Fibroblast of villous mesenchyme (primary cell): ENCODE results near the gene VEGFA. TPM values are rescaled to one million over a fixed set of nuclear protein-coding genes. Genes with fewer than 3 reads are reported as not detected.
A peak's percentile ranks its signal among the peaks of the same experiment; 100 is the strongest.
"Not testable (repeated sequence)": the region's sequence is repeated elsewhere in the genome, so short reads cannot be mapped to it uniquely, and the experiment has no call there.

Experiments
- DNase-seq: peaks from one replicate; pipeline ENCODE4 v3.0.0-alpha.2; 2010; ENCODE audit warnings: low read depth
- H3K4me3 ChIP-seq: 2 replicates; pipeline ENCODE4 v1.5.1; 2011; ENCODE audit warnings: low read depth, mild to moderate bottlenecking, low read length
- total RNA-seq: library from RNA; depleted of rRNA; stranded (reverse); fragments of >200 nt; gene quantifications from 2 replicates; pipeline ENCODE4 v1.2.3, GENCODE V29; 2012
- TF ChIP-seq, protein P1 (sequence below): IDR thresholded peaks from 2 replicates; pipeline ENCODE4 v1.5.1; 2012; ENCODE audit warnings: low read depth, mild to moderate bottlenecking, low read length; ENCODE audit not compliant: insufficient read depth

The VEGFA gene
- total RNA-seq, 1 donor: 84.2 TPM

DNA sequence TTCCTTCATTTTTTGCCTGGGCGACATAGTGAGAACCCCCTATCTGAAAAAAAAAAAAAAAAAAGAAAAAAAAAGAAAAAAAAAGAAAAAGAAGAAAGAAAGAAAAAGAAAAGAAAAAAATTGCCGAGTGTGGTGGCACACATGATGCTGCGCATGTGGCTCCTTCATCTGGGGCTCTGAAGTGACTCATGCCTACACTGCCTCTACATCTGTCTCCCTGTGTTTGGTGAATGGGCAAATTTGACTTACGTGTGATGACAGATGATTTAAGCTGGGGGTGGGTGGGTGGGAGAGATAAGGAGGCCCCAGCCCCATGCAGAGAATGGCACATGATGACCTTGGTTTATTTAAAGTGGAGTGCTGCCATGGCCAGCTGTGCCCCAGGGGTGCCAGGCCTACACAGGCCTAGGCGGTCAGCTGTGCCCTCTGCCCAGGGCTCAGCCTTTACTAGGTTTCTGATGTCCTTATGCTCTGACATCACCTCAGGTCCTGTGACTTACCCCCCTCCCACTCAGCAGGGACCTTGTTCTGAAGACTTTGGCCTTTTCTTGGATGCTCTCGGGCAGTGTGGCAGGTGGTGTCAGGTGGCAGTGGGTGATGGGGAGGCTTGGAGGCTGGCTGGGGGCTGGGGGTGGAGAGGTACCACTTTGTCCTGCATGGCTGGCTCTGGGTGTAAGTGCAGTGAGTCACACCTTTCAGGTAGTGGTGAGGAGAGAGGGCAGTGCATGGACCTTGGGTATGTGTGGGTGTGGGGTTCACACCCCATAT lies 41.1 kb downstream of the VEGFA start:
- H3K4me3 ChIP-seq: no peak overlapping the region
- no peak for DNase-seq
- TF ChIP-seq, protein P1, sequence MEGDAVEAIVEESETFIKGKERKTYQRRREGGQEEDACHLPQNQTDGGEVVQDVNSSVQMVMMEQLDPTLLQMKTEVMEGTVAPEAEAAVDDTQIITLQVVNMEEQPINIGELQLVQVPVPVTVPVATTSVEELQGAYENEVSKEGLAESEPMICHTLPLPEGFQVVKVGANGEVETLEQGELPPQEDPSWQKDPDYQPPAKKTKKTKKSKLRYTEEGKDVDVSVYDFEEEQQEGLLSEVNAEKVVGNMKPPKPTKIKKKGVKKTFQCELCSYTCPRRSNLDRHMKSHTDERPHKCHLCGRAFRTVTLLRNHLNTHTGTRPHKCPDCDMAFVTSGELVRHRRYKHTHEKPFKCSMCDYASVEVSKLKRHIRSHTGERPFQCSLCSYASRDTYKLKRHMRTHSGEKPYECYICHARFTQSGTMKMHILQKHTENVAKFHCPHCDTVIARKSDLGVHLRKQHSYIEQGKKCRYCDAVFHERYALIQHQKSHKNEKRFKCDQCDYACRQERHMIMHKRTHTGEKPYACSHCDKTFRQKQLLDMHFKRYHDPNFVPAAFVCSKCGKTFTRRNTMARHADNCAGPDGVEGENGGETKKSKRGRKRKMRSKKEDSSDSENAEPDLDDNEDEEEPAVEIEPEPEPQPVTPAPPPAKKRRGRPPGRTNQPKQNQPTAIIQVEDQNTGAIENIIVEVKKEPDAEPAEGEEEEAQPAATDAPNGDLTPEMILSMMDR: no peak

DNA sequence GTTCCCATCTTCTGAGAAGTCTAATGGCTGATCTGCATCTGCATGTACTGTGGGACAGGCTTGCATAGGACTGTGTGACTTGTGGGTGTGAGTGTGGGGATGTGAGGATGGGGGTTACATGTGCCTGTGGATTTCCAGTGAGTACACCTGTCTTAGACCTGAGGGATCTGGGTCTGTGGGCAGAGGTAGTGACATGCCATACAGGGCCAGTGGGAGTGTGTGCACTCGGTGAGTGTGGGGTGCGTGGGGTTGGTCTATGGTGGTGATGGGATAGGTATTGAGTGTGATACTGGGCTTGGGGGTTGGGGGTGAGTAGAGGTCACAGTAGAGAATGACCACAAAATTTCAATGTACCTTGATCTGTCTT lies 41.7 kb downstream of the VEGFA start:
- DNase-seq: no peak
- TF ChIP-seq, protein P1: no peak

DNA sequence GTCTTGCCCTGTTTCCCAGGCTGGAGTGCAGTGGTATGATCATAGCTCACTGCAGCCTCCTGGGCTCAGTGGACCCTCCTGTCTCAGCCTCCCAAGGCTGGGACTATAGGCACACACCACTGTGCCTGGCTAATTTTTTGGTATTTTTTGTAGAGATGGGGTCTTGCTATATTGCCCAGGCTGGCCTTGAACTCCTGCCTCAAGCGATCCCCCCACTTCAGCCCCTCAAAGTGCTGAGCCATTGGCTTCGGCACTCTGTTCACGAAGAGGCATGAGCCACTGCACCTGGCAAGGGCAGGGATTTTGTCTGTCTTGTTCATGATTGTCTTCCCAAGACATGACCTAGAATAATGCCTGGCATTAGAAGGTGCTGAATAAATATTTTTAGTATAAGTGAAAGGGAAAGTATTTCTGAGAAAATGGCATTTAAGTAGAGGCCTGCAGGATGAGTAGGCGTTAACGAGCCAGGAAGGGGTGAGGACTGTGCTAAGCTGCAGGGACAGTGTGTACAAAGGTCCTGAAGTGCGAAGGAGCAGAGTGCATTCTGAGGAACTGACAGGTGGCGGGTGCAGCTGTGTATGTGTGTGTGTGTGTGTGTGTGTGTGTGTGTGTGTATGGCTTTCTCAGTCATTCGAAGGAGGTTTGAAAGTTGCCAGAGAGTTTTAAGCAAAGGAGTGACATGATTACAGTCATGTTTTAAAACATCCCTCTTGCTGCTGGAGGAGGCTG lies 43.0 kb downstream of the VEGFA start:
- H3K4me3 ChIP-seq: no peak overlapping the region
- DNase-seq: no peak
- TF ChIP-seq, protein P1: no peak

More for the DNA sequence above, 41.7 kb downstream of the VEGFA start:
- no peak overlapping the region for H3K4me3 ChIP-seq

DNA sequence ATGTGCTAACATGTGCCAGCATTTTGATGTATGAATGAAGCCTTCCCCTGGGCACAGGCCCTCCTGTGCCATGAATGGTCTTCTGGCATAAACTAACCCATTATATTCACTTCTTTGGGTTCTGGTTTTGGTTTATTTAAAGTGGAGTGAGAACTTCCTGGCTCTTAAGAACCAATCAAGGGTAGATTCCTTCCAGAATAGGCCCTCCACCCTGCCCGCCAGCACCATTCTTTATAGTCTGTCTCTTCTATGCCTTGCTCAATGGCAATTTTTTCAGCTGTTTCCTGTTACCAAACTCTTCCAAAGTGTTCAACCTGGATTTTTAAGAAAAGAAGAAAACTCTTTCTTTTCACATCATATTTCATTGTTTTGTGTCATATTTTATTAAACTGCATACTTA lies 44.1 kb downstream of the VEGFA start:
- TF ChIP-seq, protein P1: no peak
- no peak for DNase-seq
- H3K4me3 ChIP-seq: no peak overlapping the region

DNA sequence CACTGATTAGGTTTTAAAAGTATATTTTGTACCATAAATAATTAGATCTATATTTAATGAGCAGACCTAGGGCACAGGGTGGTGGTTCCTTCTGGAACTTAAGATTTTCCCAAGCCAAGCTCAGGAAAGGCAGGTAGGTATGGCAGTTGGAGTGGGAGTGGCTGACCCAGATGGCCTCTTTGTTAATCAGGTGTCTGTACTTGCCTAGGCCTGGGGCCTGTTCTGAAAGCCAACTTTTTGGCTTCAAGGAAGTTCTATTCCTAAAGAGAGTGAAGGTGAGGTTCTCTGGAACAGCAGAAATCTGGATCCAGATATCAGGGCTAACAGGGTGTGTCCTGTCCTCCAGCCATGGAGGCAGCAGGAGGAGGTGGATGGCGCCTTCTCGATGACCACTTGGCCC lies 44.9 kb downstream of the VEGFA start:
- DNase-seq: no peak
- TF ChIP-seq, protein P1: no peak
- H3K4me3 ChIP-seq: no peak overlapping the region

DNA sequence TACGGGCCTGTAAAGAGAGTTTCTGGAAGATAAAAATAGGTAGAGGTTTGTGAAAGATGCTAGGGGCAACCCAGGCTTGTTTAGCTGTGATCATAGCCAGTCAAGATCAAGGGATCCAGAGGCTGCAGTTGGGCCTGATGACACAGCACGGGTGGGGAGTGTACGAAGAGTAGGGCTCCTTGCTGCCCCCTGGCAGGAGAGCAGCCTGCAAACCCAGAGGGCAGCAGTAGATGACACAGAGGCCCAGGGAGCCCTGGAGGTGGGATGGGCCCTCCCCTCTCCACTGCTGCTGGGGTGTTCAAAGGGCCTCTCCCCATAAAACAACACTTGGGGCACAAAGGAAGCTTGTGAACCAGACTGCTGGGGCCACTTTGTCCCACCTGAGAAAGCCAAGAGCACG lies 47.2 kb downstream of the VEGFA start:
- no peak overlapping the region for H3K4me3 ChIP-seq
- peak; percentile 56 for DNase-seq
- TF ChIP-seq, protein P1: peak; percentile 60

DNA sequence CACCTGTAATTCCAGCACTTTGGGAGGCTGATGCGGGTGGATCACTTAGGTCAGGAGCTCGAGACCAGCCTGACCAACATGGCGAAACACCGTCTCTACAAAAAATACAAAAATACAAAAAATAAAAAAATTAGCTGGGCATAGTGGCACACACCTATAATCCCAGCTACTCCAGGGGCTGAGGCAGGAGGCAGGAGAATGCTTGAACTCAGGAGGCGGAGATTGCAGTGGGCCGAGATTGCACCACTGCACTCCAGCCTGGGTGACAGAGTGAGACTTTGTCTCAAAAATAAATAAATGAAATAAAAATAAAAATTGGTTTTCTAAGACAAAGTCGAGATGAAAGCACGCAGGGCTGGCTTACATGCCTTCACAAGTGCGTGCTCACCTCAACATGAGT lies 49.0 kb downstream of the VEGFA start:
- H3K4me3 ChIP-seq, DNase-seq: not testable (repeated sequence)
